Measurements from ENCODE around the gene SERINC1. TPM values are rescaled to one million over a fixed set of nuclear protein-coding genes. Genes with fewer than 3 reads are reported as not detected.

The SERINC1 gene
- total RNA-seq, 1 experiment from 2014 or later, result 70.1 TPM

- no peaks in the 10 kb centered on the region for H3K4me1 ChIP-seq (ENCODE audit: low read length)
- no peak for DNase-seq
- no peaks in the 10 kb centered on the region for H3K27me3 ChIP-seq (ENCODE audit: low read length)
- no peaks in the 10 kb centered on the region for H3K9me3 ChIP-seq (ENCODE audit: low read length)
- no peak overlapping the region for H3K9ac ChIP-seq (ENCODE audit: low read length)
- H4K20me1 ChIP-seq (ENCODE audit: insufficient read depth, low read depth, low read length), result no peaks in the 10 kb centered on the region
- no peak overlapping the region for H3K4me2 ChIP-seq (ENCODE audit: low read depth, low read length, poor library complexity, severe bottlenecking)
- H3K27ac ChIP-seq (ENCODE audit: low read length), result no peak overlapping the region
- H3K36me3 ChIP-seq (ENCODE audit: insufficient read depth, low read length), result peaks cover 81% of the 10 kb centered on the region
- H3K79me2 ChIP-seq (ENCODE audit: low read length), result peaks cover 50% of the 10 kb centered on the region
- H3K9me2 ChIP-seq (replicated peaks; ENCODE audit: insufficient read depth, low read length), result no peaks in the 10 kb centered on the region
- no peak overlapping the region for H2AFZ ChIP-seq (ENCODE audit: low read length)
- no peak overlapping the region for H3K4me3 ChIP-seq (ENCODE audit: low read length)
Observed at GRCh38 chr6:122431780-122432179, 39.8 kb downstream of the SERINC1 start.

GRCh38 chr6:122429323-122429722 lies 42.3 kb downstream of the SERINC1 start:
- Histone ChIP-seq H3K36me3 (ENCODE audit: insufficient read depth, low read length) (peaks cover 86% of the 10 kb centered on the region), H3K9me3 (ENCODE audit: low read length) (no peaks in the 10 kb centered on the region), H3K79me2 (ENCODE audit: low read length) (peaks cover 67% of the 10 kb centered on the region), H3K9ac (ENCODE audit: low read length) (no peak overlapping the region), H3K27me3 (ENCODE audit: low read length) (no peaks in the 10 kb centered on the region), H3K4me1 (ENCODE audit: low read length) (no peaks in the 10 kb centered on the region), H3K4me3 (ENCODE audit: low read length) (no peak overlapping the region), H3K4me2 (ENCODE audit: low read depth, low read length, poor library complexity, severe bottlenecking) (no peak overlapping the region), H3K27ac (ENCODE audit: low read length) (no peak overlapping the region), H2AFZ (ENCODE audit: low read length) (no peak overlapping the region), H3K9me2 (replicated peaks; ENCODE audit: insufficient read depth, low read length) (no peaks in the 10 kb centered on the region), H4K20me1 (ENCODE audit: insufficient read depth, low read depth, low read length) (no peaks in the 10 kb centered on the region)
- DNase-seq, result no peak

GRCh38 chr6:122428781-122429180 lies 42.8 kb downstream of the SERINC1 start:
- H3K27me3 ChIP-seq (ENCODE audit: low read length), result no peaks in the 10 kb centered on the region
- no peak overlapping the region for H2AFZ ChIP-seq (ENCODE audit: low read length)
- no peaks in the 10 kb centered on the region for H3K9me2 ChIP-seq (replicated peaks; ENCODE audit: insufficient read depth, low read length)
- H3K79me2 ChIP-seq (ENCODE audit: low read length), result peaks cover 69% of the 10 kb centered on the region
- H3K9ac ChIP-seq (ENCODE audit: low read length), result no peak overlapping the region
- DNase-seq, result no peak
- peaks cover 84% of the 10 kb centered on the region for H3K36me3 ChIP-seq (ENCODE audit: insufficient read depth, low read length)
- no peaks in the 10 kb centered on the region for H3K4me1 ChIP-seq (ENCODE audit: low read length)
- no peaks in the 10 kb centered on the region for H3K9me3 ChIP-seq (ENCODE audit: low read length)
- H3K4me2 ChIP-seq (ENCODE audit: low read depth, low read length, poor library complexity, severe bottlenecking), result no peak overlapping the region
- H3K27ac ChIP-seq (ENCODE audit: low read length), result no peak overlapping the region
- H4K20me1 ChIP-seq (ENCODE audit: insufficient read depth, low read depth, low read length), result no peaks in the 10 kb centered on the region
- H3K4me3 ChIP-seq (ENCODE audit: low read length), result no peak overlapping the region

GRCh38 chr6:122426597-122426996 lies 45.0 kb downstream of the SERINC1 start:
- peaks cover 66% of the 10 kb centered on the region for H3K79me2 ChIP-seq (ENCODE audit: low read length)

GRCh38 chr6:122423734-122424133 lies 47.9 kb downstream of the SERINC1 start:
- DNase-seq, result no peak
- H3K36me3 ChIP-seq (ENCODE audit: insufficient read depth, low read length), result peaks cover 83% of the 10 kb centered on the region
- no peaks in the 10 kb centered on the region for H3K4me1 ChIP-seq (ENCODE audit: low read length)
- H3K9ac ChIP-seq (ENCODE audit: low read length), result no peak overlapping the region
- H3K4me2 ChIP-seq (ENCODE audit: low read depth, low read length, poor library complexity, severe bottlenecking), result no peak overlapping the region
- H3K79me2 ChIP-seq (ENCODE audit: low read length), result peaks cover 67% of the 10 kb centered on the region
- H3K27ac ChIP-seq (ENCODE audit: low read length), result no peak overlapping the region
- no peak overlapping the region for H2AFZ ChIP-seq (ENCODE audit: low read length)
- H3K27me3 ChIP-seq (ENCODE audit: low read length), result no peaks in the 10 kb centered on the region
- H3K9me3 ChIP-seq (ENCODE audit: low read length), result no peaks in the 10 kb centered on the region
- no peak overlapping the region for H3K4me3 ChIP-seq (ENCODE audit: low read length)
- H3K9me2 ChIP-seq (replicated peaks; ENCODE audit: insufficient read depth, low read length), result no peaks in the 10 kb centered on the region; the same call in 1 of the 2 replicates
- H4K20me1 ChIP-seq (ENCODE audit: insufficient read depth, low read depth, low read length), result no peaks in the 10 kb centered on the region

More at GRCh38 chr6:122426597-122426996, 45.0 kb downstream of the SERINC1 start:
- Histone ChIP-seq H3K4me3 (ENCODE audit: low read length) (no peak overlapping the region), H4K20me1 (ENCODE audit: insufficient read depth, low read depth, low read length) (no peaks in the 10 kb centered on the region), H3K9ac (ENCODE audit: low read length) (no peak overlapping the region), H3K27me3 (ENCODE audit: low read length) (no peaks in the 10 kb centered on the region), H3K4me1 (ENCODE audit: low read length) (no peaks in the 10 kb centered on the region), H3K9me2 (replicated peaks; ENCODE audit: insufficient read depth, low read length) (no peaks in the 10 kb centered on the region; the same call in 1 of the 2 replicates), H3K4me2 (ENCODE audit: low read depth, low read length, poor library complexity, severe bottlenecking) (no peak overlapping the region), H3K9me3 (ENCODE audit: low read length) (no peaks in the 10 kb centered on the region), H3K36me3 (ENCODE audit: insufficient read depth, low read length) (peaks cover 82% of the 10 kb centered on the region), H2AFZ (ENCODE audit: low read length) (no peak overlapping the region), H3K27ac (ENCODE audit: low read length) (no peak overlapping the region)
- no peak for DNase-seq

GRCh38 chr6:122422614-122423267 lies 48.9 kb downstream of the SERINC1 start:
- no peak overlapping the region for H3K4me3 ChIP-seq (ENCODE audit: low read length)
- no peak overlapping the region for H3K9ac ChIP-seq (ENCODE audit: low read length)
- no peaks in the 10 kb centered on the region for H3K27me3 ChIP-seq (ENCODE audit: low read length)
- H3K79me2 ChIP-seq (ENCODE audit: low read length), result peaks cover 63% of the 10 kb centered on the region
- no peak overlapping the region for H3K4me2 ChIP-seq (ENCODE audit: low read depth, low read length, poor library complexity, severe bottlenecking)
- peaks cover 76% of the 10 kb centered on the region for H3K36me3 ChIP-seq (ENCODE audit: insufficient read depth, low read length)
- no peaks in the 10 kb centered on the region for H3K4me1 ChIP-seq (ENCODE audit: low read length)
- no peaks in the 10 kb centered on the region for H3K9me3 ChIP-seq (ENCODE audit: low read length)
- no peak overlapping the region for H2AFZ ChIP-seq (ENCODE audit: low read length)
- H3K27ac ChIP-seq (ENCODE audit: low read length), result no peak overlapping the region
- no peaks in the 10 kb centered on the region; the same call in 1 of the 2 replicates for H3K9me2 ChIP-seq (replicated peaks; ENCODE audit: insufficient read depth, low read length)
- no peak for DNase-seq
- no peaks in the 10 kb centered on the region for H4K20me1 ChIP-seq (ENCODE audit: insufficient read depth, low read depth, low read length)

GRCh38 chr6:122422003-122422402 lies 49.6 kb downstream of the SERINC1 start:
- Histone ChIP-seq H3K27me3 (ENCODE audit: low read length) (no peaks in the 10 kb centered on the region), H3K36me3 (ENCODE audit: insufficient read depth, low read length) (peaks cover 74% of the 10 kb centered on the region), H3K4me2 (ENCODE audit: low read depth, low read length, poor library complexity, severe bottlenecking) (no peak overlapping the region), H2AFZ (ENCODE audit: low read length) (no peak overlapping the region), H3K9me2 (replicated peaks; ENCODE audit: insufficient read depth, low read length) (no peaks in the 10 kb centered on the region; the same call in 1 of the 2 replicates), H3K4me3 (ENCODE audit: low read length) (no peak overlapping the region), H3K9me3 (ENCODE audit: low read length) (no peaks in the 10 kb centered on the region), H3K9ac (ENCODE audit: low read length) (no peak overlapping the region), H3K4me1 (ENCODE audit: low read length) (no peaks in the 10 kb centered on the region), H4K20me1 (ENCODE audit: insufficient read depth, low read depth, low read length) (no peaks in the 10 kb centered on the region), H3K79me2 (ENCODE audit: low read length) (peaks cover 63% of the 10 kb centered on the region), H3K27ac (ENCODE audit: low read length) (no peak overlapping the region)
- no peak for DNase-seq

GRCh38 chr6:122416825-122417224 lies 54.8 kb downstream of the SERINC1 start:
- H3K36me3 ChIP-seq (ENCODE audit: insufficient read depth, low read length), result peaks cover 63% of the 10 kb centered on the region; the same call in 1 of the 2 replicates
- H3K9me2 ChIP-seq (replicated peaks; ENCODE audit: insufficient read depth, low read length), result no peaks in the 10 kb centered on the region
- H2AFZ ChIP-seq (ENCODE audit: low read length), result no peak overlapping the region
- peaks cover 72% of the 10 kb centered on the region for H3K79me2 ChIP-seq (ENCODE audit: low read length)
- no peak overlapping the region for H3K4me3 ChIP-seq (ENCODE audit: low read length)
- no peaks in the 10 kb centered on the region for H3K27me3 ChIP-seq (ENCODE audit: low read length)
- H3K27ac ChIP-seq (ENCODE audit: low read length), result no peak overlapping the region
- DNase-seq, result no peak
- H3K9me3 ChIP-seq (ENCODE audit: low read length), result no peaks in the 10 kb centered on the region
- no peaks in the 10 kb centered on the region for H3K4me1 ChIP-seq (ENCODE audit: low read length)
- no peak overlapping the region for H3K4me2 ChIP-seq (ENCODE audit: low read depth, low read length, poor library complexity, severe bottlenecking)
- no peak overlapping the region for H3K9ac ChIP-seq (ENCODE audit: low read length)
- H4K20me1 ChIP-seq (ENCODE audit: insufficient read depth, low read depth, low read length), result no peaks in the 10 kb centered on the region
